GM12878 (cell line): ENCODE data around the gene FBXW9. TPM values are rescaled to one million over a fixed set of nuclear protein-coding genes. Genes with fewer than 3 reads are reported as not detected.

Source experiments
- ATAC-seq: fragments of 200-7000 bp; cut with Tn5 transposase; 3 replicates; pipeline ENCODE4 v1.9.1; 2020; ENCODE audit warnings: mild to moderate bottlenecking, moderate library complexity
- BruUV-seq: library from RNA; stranded (reverse); fragments of 400-500 nt; replicated peaks from 2 replicates; lab custom pipeline; 2021; lab: Mats Ljungman, UMichigan
- CTCF ChIA-PET: fragments of 300-600 bp; sonication (Branson Sonifier 250); formaldehyde crosslinking; extraction: SDS; loops from one replicate; lab custom pipeline; 2021; ENCODE audit warnings: inconsistent platforms; lab: Yijun Ruan, JAX
- POLR2A ChIA-PET: fragments of 350-600 bp; formaldehyde crosslinking; extraction: SDS; loops from one replicate; lab custom pipeline; 2021; ENCODE audit warnings: inconsistent platforms; lab: Charles Lee
- RAD21 ChIA-PET: fragments of 300-600 bp; sonication (Branson Sonifier 250); formaldehyde crosslinking; loops from one replicate; lab custom pipeline; 2023; ENCODE audit warnings: antibody characterized with exemption; ENCODE audit not compliant: unreplicated experiment; lab: Charles Lee
- SMC1A ChIA-PET: fragments of 300-600 bp; sonication (Branson Sonifier 250); formaldehyde crosslinking; loops from one replicate; lab custom pipeline; 2023; ENCODE audit not compliant: unreplicated experiment, uncharacterized antibody; lab: Charles Lee
- DNase-seq: peaks from one replicate; pipeline ENCODE4 v3.0.0-alpha.2; 2011; ENCODE audit warnings: low read depth, low spot score
- FAIRE-seq: peaks from 3 replicates; lab custom pipeline; 2011; peaks lifted over from hg19 to GRCh38; lab: Jason Lieb, UNC
- H2AFZ ChIP-seq: 2 replicates; pipeline ENCODE4 v1.6.0; 2011; ENCODE audit warnings: low read depth, low read length, control low read depth; ENCODE audit not compliant: control insufficient read depth
- H3K27ac ChIP-seq: 2 replicates; pipeline ENCODE4 v1.5.1; 2011; ENCODE audit warnings: control low read depth; ENCODE audit not compliant: control insufficient read depth, insufficient read depth
- H3K27me3 ChIP-seq, 2 experiments: replicated peaks in 1 of 2; 2 replicates each; pipeline versions ENCODE4 v1.6.0 to v1.6.1; 2011; ENCODE audit warnings: low read length in 1 of 2; ENCODE audit not compliant: control insufficient read depth in 2 of 2, insufficient read depth in 2 of 2
- H3K36me3 ChIP-seq, 2 experiments: 2 replicates each; pipeline ENCODE4 v1.5.1; 2011; ENCODE audit warnings: low read length in 1 of 2; ENCODE audit not compliant: control insufficient read depth in 2 of 2, insufficient read depth in 2 of 2
- H3K4me1 ChIP-seq: 2 replicates; pipeline ENCODE4 v1.6.1; 2011; ENCODE audit warnings: mild to moderate bottlenecking, low read length, moderate library complexity, mixed read lengths; ENCODE audit not compliant: control insufficient read depth, insufficient read depth
- H3K4me2 ChIP-seq: 2 replicates; pipeline ENCODE4 v1.6.0; 2011; ENCODE audit warnings: control low read depth; ENCODE audit not compliant: control insufficient read depth, insufficient read depth
- H3K4me3 ChIP-seq: fragments of 200-600 bp; sonication (generic); 2 replicates; pipeline ENCODE4 v1.5.1; 2016
- H3K79me2 ChIP-seq: 2 replicates; pipeline ENCODE4 v1.6.0; 2011; ENCODE audit warnings: low read length; ENCODE audit not compliant: control insufficient read depth, insufficient read depth
- H3K9ac ChIP-seq: 2 replicates; pipeline ENCODE4 v1.8.0; 2011; ENCODE audit warnings: low read length, control low read depth, mixed read lengths; ENCODE audit not compliant: control insufficient read depth, insufficient read depth
- H3K9me3 ChIP-seq: replicated peaks from 3 replicates; pipeline ENCODE4 v1.5.1; 2011; ENCODE audit warnings: mild to moderate bottlenecking, low read length; ENCODE audit not compliant: control insufficient read depth, insufficient read depth
- H4K20me1 ChIP-seq: 2 replicates; pipeline ENCODE4 v1.6.0; 2011; ENCODE audit not compliant: control insufficient read depth, insufficient read depth
- ATF7 ChIP-seq: fragments of 450-650 bp; IDR thresholded peaks from 2 replicates; pipeline ENCODE4 v1.6.1; 2016; ENCODE audit warnings: low read depth, mild to moderate bottlenecking
- CHD2 ChIP-seq: IDR thresholded peaks from 2 replicates; pipeline ENCODE4 v1.6.1; 2011; ENCODE audit warnings: low read depth, low read length, improper control_type of control experiment, borderline replicate concordance
- E2F4 ChIP-seq: IDR thresholded peaks from 2 replicates; pipeline ENCODE4 v1.6.1; 2012; ENCODE audit warnings: low read depth, low read length, improper control_type of control experiment
- JUND ChIP-seq: IDR thresholded peaks from 2 replicates; pipeline ENCODE4 v1.6.1; 2012; ENCODE audit warnings: low read depth, mild to moderate bottlenecking, low read length, improper control_type of control experiment, moderate library complexity
- MEF2B ChIP-seq: fragments of 450-650 bp; IDR thresholded peaks from 2 replicates; pipeline ENCODE4 v1.6.1; 2018; ENCODE audit warnings: mild to moderate bottlenecking, moderate library complexity; ENCODE audit not compliant: partially characterized antibody, poor library complexity, severe bottlenecking
- PML ChIP-seq: IDR thresholded peaks from 2 replicates; pipeline ENCODE4 v1.6.1; 2012; ENCODE audit warnings: low read length, inconsistent platforms
- RAD51 ChIP-seq: fragments of 450-650 bp; IDR thresholded peaks from 2 replicates; pipeline ENCODE4 v1.6.1; 2016; ENCODE audit warnings: moderate library complexity, mild to moderate bottlenecking, inconsistent platforms
- RFX5 ChIP-seq: IDR thresholded peaks from 2 replicates; pipeline ENCODE4 v1.6.1; 2011; ENCODE audit warnings: low read depth, low read length, improper control_type of control experiment
- RUNX3 ChIP-seq: IDR thresholded peaks from 2 replicates; pipeline ENCODE4 v1.6.1; 2012; ENCODE audit warnings: low read length, inconsistent platforms
- TBL1XR1 ChIP-seq: IDR thresholded peaks from 2 replicates; pipeline ENCODE4 v1.6.1; 2012; ENCODE audit warnings: low read depth, low read length, improper control_type of control experiment
- ZBTB11 ChIP-seq: fragments of 450-650 bp; formaldehyde crosslinking; IDR thresholded peaks from 2 replicates; pipeline ENCODE4 v1.5.0; 2022; ENCODE audit warnings: mild to moderate bottlenecking, missing genetic modification characterization
- ZZZ3 ChIP-seq: IDR thresholded peaks from 2 replicates; pipeline ENCODE4 v1.6.1; 2011; ENCODE audit warnings: low read depth; ENCODE audit not compliant: control insufficient read depth, insufficient read length
- WGBS: methylation state at CpG from one replicate; pipeline ENCODE4 v1.1.6; 2016; ENCODE audit warnings: low lambda C conversion rate; ENCODE audit not compliant: insufficient replicate concordance, insufficient coverage; ENCODE audit errors: missing lambda C conversion rate; 5-methylcytosine and 5-hydroxymethylcytosine counted together
- in situ Hi-C: fragments of 300-500 bp; cut with MboI; formaldehyde crosslinking; loops from 9 replicates; pipeline ENCODE4 v1.14.3; 2018; ENCODE audit warnings: mixed read lengths
- intact Hi-C: fragments of 100-400 bp; cut with micrococcal nuclease; formaldehyde crosslinking; loops from one replicate; pipeline ENCODE4 v1.14.2; 2022; ENCODE audit not compliant: unreplicated experiment
- polyA plus RNA-seq, 11 experiments: library from polyadenylated mRNA; depleted of rRNA in 4 of 11; unstranded in 6 of 11; stranded (reverse) in 5 of 11; fragments of >200 nt; fragmentation: Nextera tagmentation in 4 of 11; fragmentation: Illumina TruSeq in 1 of 11; extraction: Ambion mirVana in 4 of 11; extraction: Trizol in 1 of 11; gene quantifications; 1 replicate in 1 of 11; 2 replicates in 10 of 11; pipeline versions ENCODE4 v1.2.1 to v1.2.3, GENCODE V29; 2011 to 2016; ENCODE audit warnings: inconsistent platforms in 2 of 11, missing spikeins in 2 of 11, low read depth in 1 of 11
- total RNA-seq, 4 experiments: library from RNA; depleted of rRNA in 3 of 4; stranded (reverse); fragments of >200 nt in 3 of 4; fragmentation: Illumina TruSeq in 1 of 4; extraction: Trizol in 1 of 4; gene quantifications; 2 replicates each; pipeline versions ENCODE4 v1.2.1 to v1.2.3, GENCODE V29; 2013 to 2021

FBXW9 gene
- total and polyA plus RNA-seq, 10 of the 15 experiments (the other 5 are each of a cell fraction or from before 2014, with no cell fraction given): 0.21 to 14.8 (median 7.3) TPM

GRCh38 chr19:12720296-12720695 is 23.9 kb upstream of the FBXW9 start:
- DNase-seq (no peak), FAIRE-seq (no peak), ATAC-seq (no peak)
- Histone ChIP-seq H3K4me1 (peaks cover 8% of the 10 kb centered on the region; the same call in 1 of the 2 replicates), H3K27me3 (no peaks in the 10 kb centered on the region), H4K20me1 (no peaks in the 10 kb centered on the region; the same call in 1 of the 2 replicates), H3K9me3 (no peaks in the 10 kb centered on the region), H3K36me3 (peaks cover 13 to 15% of the 10 kb centered on the region in 2 experiments), H3K4me2 (peak overlapping the region; percentile 56), H3K79me2 (peaks cover 54% of the 10 kb centered on the region), H3K4me3 (peak overlapping the region; percentile 98), H2AFZ (no peak overlapping the region), H3K27ac (no peak overlapping the region), H3K9ac (peak overlapping the region; percentile 81)
- BruUV-seq: no TSS peak
- in situ Hi-C loops (no loop called here), intact Hi-C loops (no loop called here)
- RAD21 ChIA-PET: no interaction called here
- CTCF ChIA-PET: interaction anchor here (0.9 to 5.4 kb wide), 4 partner anchors 13 to 76 kb away, joined by 3 to 30 read pairs (median 6); partner anchors contain the start of gene TRIR
- 88% methylated on average over 10 of the region's 10 CpGs for WGBS
- POLR2A ChIA-PET: interaction anchor here (6.8 kb wide), 1 partner anchor 13 kb away, joined by 58 read pairs; the partner anchor contains the start of gene TRIR
- SMC1A ChIA-PET: no interaction called here
- no peak for TF ChIP-seq CHD2
- TF ChIP-seq E2F4: no peak
- TF ChIP-seq RFX5: no peak

DNA sequence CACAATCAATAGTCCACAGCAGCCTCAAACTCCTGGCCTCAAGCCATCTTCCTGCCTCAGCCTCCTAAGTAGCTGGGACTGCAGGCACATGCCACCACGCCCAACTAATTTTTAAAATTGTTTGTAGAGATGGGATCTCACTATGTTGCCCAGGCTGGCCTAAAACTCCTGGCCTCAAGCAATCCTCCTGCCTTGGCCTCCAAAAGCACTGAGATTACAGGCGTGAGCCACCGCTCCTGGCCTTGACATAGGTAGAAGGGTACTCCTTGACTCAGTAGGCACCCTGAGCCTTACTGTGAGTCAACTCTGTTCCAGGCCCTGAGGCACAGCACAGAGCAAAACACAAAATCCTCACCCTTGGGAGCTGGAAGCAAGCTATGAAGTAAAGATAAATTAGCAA is 19.5 kb upstream of the FBXW9 start:
- FAIRE-seq: no peak
- TF ChIP-seq RUNX3 (no peak), ATF7 (no peak), JUND (no peak), MEF2B (no peak), PML (no peak), ZBTB11 (no peak), TBL1XR1 (no peak), CHD2 (no peak), RAD51 (no peak), ZZZ3 (no peak)

More for the DNA sequence above, 19.5 kb upstream of the FBXW9 start:
- CTCF ChIA-PET: interaction anchor here (1.2 to 3.2 kb wide), 6 partner anchors 17 to 132 kb away, joined by 4 to 27 read pairs (median 14); partner anchors contain the start of gene TRIR
- BruUV-seq: no TSS peak
- ATAC-seq (no peak), DNase-seq (no peak)
- Histone ChIP-seq H3K36me3 (peaks cover 21 to 34% of the 10 kb centered on the region in 2 experiments), H3K4me1 (0 out of 2 replicates have a peak, but pooled peaks cover 4% of the 10 kb centered on the region), H4K20me1 (no peaks in the 10 kb centered on the region; the same call in 1 of the 2 replicates), H3K79me2 (peaks cover 26% of the 10 kb centered on the region), H3K9ac (no peak overlapping the region), H3K27ac (no peak overlapping the region), H3K9me3 (no peaks in the 10 kb centered on the region), H3K4me3 (no peak overlapping the region), H3K27me3 (no peaks in the 10 kb centered on the region), H3K4me2 (no peak overlapping the region), H2AFZ (no peak overlapping the region)
- POLR2A ChIA-PET: interaction anchor here (0.7 to 0.8 kb wide), 2 partner anchors 39 to 128 kb away, joined by 3 to 5 read pairs; no protein-coding TSS in a partner anchor
- SMC1A ChIA-PET: no interaction called here
- in situ Hi-C loops: no loop called here
- 100% methylated on average over 3 of the region's 3 CpGs for WGBS
- RAD21 ChIA-PET: interaction anchor here (0.6 to 2.2 kb wide), 3 partner anchors 44 to 249 kb away, joined by 3 to 7 read pairs (median 3); no protein-coding TSS in a partner anchor
- intact Hi-C loops: no loop called here
